ENCODE measurements around the gene PRDM9. TPM values are rescaled to one million over a fixed set of nuclear protein-coding genes. Genes with fewer than 3 reads are reported as not detected.

The PRDM9 gene
- total RNA-seq, 1 experiment from 2014 or later: not detected

DNA sequence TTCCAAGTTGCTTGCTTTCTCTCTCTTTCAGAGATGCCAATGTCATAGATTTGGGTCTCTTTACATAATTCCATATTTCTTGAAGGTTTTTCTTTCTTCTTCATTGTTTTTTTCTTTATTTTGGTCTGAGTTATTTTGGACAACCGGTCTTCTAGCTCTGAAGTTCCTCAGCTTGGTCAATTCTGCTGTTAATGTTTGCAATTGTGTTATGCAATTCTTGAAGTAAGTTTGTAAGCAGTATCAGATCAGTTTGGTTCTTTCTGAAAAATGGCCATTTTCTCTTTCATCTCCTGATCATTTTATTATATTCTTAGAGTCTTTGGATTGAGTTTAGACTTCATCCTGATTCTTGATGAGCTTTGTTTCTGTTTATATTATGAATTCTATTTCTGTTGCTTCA is 16.4 kb upstream of the PRDM9 start:
- CTCF ChIA-PET: no interaction called here
- Histone ChIP-seq H3K27me3 (ENCODE audit: control insufficient read depth, insufficient read depth, low read length) (no peaks in the 10 kb centered on the region), H3K4me3 (ENCODE audit: low read depth in 2 of 2, low read length in 2 of 2) (no peak overlapping the region), H3K36me3 (ENCODE audit: control insufficient read depth, insufficient read depth, low read length) (no peaks in the 10 kb centered on the region), H3K4me1 (ENCODE audit: control insufficient read depth, insufficient read depth, low read length) (no peaks in the 10 kb centered on the region), H3K27ac (ENCODE audit: low read length) (no peak overlapping the region), H3K9me3 (ENCODE audit: control insufficient read depth, insufficient read depth, low read depth, low read length) (no peaks in the 10 kb centered on the region)
- in situ Hi-C loops (cut with HindIII; ENCODE audit: low pct_unique_long_range_greater_than_20kb, low sequenced_read_pairs): no loop called here
- no peak for DNase-seq (ENCODE audit: low read depth, low spot score)
- TF ChIP-seq, protein P1, sequence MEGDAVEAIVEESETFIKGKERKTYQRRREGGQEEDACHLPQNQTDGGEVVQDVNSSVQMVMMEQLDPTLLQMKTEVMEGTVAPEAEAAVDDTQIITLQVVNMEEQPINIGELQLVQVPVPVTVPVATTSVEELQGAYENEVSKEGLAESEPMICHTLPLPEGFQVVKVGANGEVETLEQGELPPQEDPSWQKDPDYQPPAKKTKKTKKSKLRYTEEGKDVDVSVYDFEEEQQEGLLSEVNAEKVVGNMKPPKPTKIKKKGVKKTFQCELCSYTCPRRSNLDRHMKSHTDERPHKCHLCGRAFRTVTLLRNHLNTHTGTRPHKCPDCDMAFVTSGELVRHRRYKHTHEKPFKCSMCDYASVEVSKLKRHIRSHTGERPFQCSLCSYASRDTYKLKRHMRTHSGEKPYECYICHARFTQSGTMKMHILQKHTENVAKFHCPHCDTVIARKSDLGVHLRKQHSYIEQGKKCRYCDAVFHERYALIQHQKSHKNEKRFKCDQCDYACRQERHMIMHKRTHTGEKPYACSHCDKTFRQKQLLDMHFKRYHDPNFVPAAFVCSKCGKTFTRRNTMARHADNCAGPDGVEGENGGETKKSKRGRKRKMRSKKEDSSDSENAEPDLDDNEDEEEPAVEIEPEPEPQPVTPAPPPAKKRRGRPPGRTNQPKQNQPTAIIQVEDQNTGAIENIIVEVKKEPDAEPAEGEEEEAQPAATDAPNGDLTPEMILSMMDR (IDR thresholded peaks at IDR 0.05): no peak
- TF ChIP-seq SIN3A (IDR thresholded peaks at IDR 0.05; ENCODE audit: borderline replicate concordance, insufficient read depth, low read depth, low read length) (no peak), POLR2AphosphoS5 (IDR thresholded peaks at IDR 0.05; ENCODE audit: low read depth, low read length) (no peak), TCF7L2 (IDR thresholded peaks at IDR 0.05; ENCODE audit: low read depth, low read length) (no peak)
- TF ChIP-seq, protein P2, sequence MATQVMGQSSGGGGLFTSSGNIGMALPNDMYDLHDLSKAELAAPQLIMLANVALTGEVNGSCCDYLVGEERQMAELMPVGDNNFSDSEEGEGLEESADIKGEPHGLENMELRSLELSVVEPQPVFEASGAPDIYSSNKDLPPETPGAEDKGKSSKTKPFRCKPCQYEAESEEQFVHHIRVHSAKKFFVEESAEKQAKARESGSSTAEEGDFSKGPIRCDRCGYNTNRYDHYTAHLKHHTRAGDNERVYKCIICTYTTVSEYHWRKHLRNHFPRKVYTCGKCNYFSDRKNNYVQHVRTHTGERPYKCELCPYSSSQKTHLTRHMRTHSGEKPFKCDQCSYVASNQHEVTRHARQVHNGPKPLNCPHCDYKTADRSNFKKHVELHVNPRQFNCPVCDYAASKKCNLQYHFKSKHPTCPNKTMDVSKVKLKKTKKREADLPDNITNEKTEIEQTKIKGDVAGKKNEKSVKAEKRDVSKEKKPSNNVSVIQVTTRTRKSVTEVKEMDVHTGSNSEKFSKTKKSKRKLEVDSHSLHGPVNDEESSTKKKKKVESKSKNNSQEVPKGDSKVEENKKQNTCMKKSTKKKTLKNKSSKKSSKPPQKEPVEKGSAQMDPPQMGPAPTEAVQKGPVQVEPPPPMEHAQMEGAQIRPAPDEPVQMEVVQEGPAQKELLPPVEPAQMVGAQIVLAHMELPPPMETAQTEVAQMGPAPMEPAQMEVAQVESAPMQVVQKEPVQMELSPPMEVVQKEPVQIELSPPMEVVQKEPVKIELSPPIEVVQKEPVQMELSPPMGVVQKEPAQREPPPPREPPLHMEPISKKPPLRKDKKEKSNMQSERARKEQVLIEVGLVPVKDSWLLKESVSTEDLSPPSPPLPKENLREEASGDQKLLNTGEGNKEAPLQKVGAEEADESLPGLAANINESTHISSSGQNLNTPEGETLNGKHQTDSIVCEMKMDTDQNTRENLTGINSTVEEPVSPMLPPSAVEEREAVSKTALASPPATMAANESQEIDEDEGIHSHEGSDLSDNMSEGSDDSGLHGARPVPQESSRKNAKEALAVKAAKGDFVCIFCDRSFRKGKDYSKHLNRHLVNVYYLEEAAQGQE (IDR thresholded peaks at IDR 0.05; ENCODE audit: insufficient read depth in 1 of 2, low read depth in 2 of 2, low read length in 1 of 2): no peak
- ATAC-seq: no peak
- BruUV-seq (replicated peaks): no TSS peak
- intact Hi-C loops (cut with micrococcal nuclease; ENCODE audit: unreplicated experiment): no loop called here
- POLR2A ChIA-PET: no interaction called here

DNA sequence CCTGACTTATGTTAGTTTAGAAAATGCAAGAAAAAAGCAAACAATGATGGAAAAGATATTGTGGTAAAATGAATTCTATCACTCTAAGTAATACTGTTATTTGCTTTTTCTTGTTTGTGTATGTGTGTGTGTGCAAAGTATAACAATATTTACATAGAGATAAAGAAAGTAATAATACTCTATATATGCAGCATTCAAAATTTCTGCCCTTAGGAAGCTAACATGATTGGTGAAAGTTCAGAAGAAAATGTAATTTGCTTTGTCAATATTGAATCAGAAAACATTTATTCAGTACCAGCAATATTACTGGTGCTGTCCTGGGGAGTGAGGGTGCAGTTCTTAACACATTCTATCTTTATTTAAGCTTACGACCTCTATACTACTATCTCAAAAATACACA is 12.9 kb upstream of the PRDM9 start:
- in situ Hi-C loops (cut with HindIII; ENCODE audit: low pct_unique_long_range_greater_than_20kb, low sequenced_read_pairs) (no loop called here), intact Hi-C loops (cut with micrococcal nuclease; ENCODE audit: unreplicated experiment) (no loop called here)
- ChIA-PET CTCF (no interaction called here), POLR2A (no interaction called here)
- Histone ChIP-seq H3K9me3 (ENCODE audit: control insufficient read depth, insufficient read depth, low read depth, low read length) (no peaks in the 10 kb centered on the region), H3K4me3 (ENCODE audit: low read depth in 2 of 2, low read length in 2 of 2) (no peak overlapping the region), H3K27me3 (ENCODE audit: control insufficient read depth, insufficient read depth, low read length) (no peaks in the 10 kb centered on the region), H3K27ac (ENCODE audit: low read length) (no peak overlapping the region), H3K4me1 (ENCODE audit: control insufficient read depth, insufficient read depth, low read length) (no peaks in the 10 kb centered on the region), H3K36me3 (ENCODE audit: control insufficient read depth, insufficient read depth, low read length) (no peaks in the 10 kb centered on the region)
- DNase-seq (ENCODE audit: low read depth, low spot score) (no peak), ATAC-seq (no peak)
- TF ChIP-seq, protein P2 (IDR thresholded peaks at IDR 0.05; ENCODE audit: insufficient read depth in 1 of 2, low read depth in 2 of 2, low read length in 1 of 2): no peak
- no peak for TF ChIP-seq SIN3A (IDR thresholded peaks at IDR 0.05; ENCODE audit: borderline replicate concordance, insufficient read depth, low read depth, low read length)
- no peak for TF ChIP-seq POLR2AphosphoS5 (IDR thresholded peaks at IDR 0.05; ENCODE audit: low read depth, low read length)
- no peak for TF ChIP-seq TCF7L2 (IDR thresholded peaks at IDR 0.05; ENCODE audit: low read depth, low read length)
- TF ChIP-seq, protein P1 (IDR thresholded peaks at IDR 0.05): no peak
- no TSS peak for BruUV-seq (replicated peaks)
